Liver (tissue), 9 donors: ENCODE measurements around the gene SLC16A9. TPM values are rescaled to one million over a fixed set of nuclear protein-coding genes. Genes with fewer than 3 reads are reported as not detected.

Source experiments
- DNase-seq: peaks from one replicate; pipeline ENCODE4 v3.0.0-alpha.2; 2017; ENCODE audit warnings: low spot score
- H3K27ac ChIP-seq, 2 donors: one replicate each; pipeline ENCODE4 v1.7.0; 2013; ENCODE audit warnings: inconsistent platforms in 2 of 2, low read length in 2 of 2, control low read depth in 1 of 2, low read depth in 1 of 2, mild to moderate bottlenecking in 1 of 2
- H3K27me3 ChIP-seq, 4 donors: one replicate each; pipeline versions ENCODE4 v1.6.1 to v1.7.0; 2013; ENCODE audit warnings: low read length in 3 of 4, inconsistent platforms in 1 of 4, mild to moderate bottlenecking in 1 of 4, moderate library complexity in 1 of 4; ENCODE audit not compliant: control insufficient read depth in 4 of 4, insufficient read depth in 4 of 4
- H3K36me3 ChIP-seq, 4 donors: one replicate each; pipeline versions ENCODE4 v1.6.1 to v1.7.0; 2013; ENCODE audit warnings: low read length in 3 of 4, mild to moderate bottlenecking in 3 of 4, low read depth in 1 of 4, moderate library complexity in 1 of 4; ENCODE audit not compliant: control insufficient read depth in 4 of 4, insufficient read depth in 3 of 4
- H3K4me1 ChIP-seq, 4 donors: one replicate each; pipeline versions ENCODE4 v1.6.1 to v1.7.0; 2013; ENCODE audit warnings: low read length in 3 of 4, mild to moderate bottlenecking in 3 of 4, moderate library complexity in 1 of 4; ENCODE audit not compliant: control insufficient read depth in 4 of 4, insufficient read depth in 4 of 4
- H3K4me3 ChIP-seq, 3 donors: one replicate each; pipeline versions ENCODE4 v1.6.1 to v1.7.0; 2013; ENCODE audit warnings: low read length in 3 of 3, control low read depth in 1 of 3, low read depth in 1 of 3, mild to moderate bottlenecking in 1 of 3
- H3K9ac ChIP-seq, 2 donors: one replicate each; pipeline ENCODE4 v1.7.0; 2013; ENCODE audit warnings: low read length in 2 of 2, mild to moderate bottlenecking in 2 of 2, moderate library complexity in 2 of 2, control low read depth in 1 of 2, low read depth in 1 of 2
- H3K9me3 ChIP-seq, 4 donors: one replicate each; pipeline versions ENCODE4 v1.6.1 to v1.7.0; 2013; ENCODE audit warnings: low read length in 3 of 4; ENCODE audit not compliant: control insufficient read depth in 4 of 4
- EGR1 ChIP-seq, 2 donors: IDR thresholded peaks; 2 replicates each; pipeline ENCODE4 v1.6.1; 2016 to 2018; ENCODE audit warnings: antibody characterized with exemption in 2 of 2, low read depth in 2 of 2
- FOXA1 ChIP-seq: IDR thresholded peaks from 2 replicates; pipeline ENCODE4 v1.6.1; 2016; ENCODE audit warnings: antibody characterized with exemption
- FOXA2 ChIP-seq: IDR thresholded peaks from 2 replicates; pipeline ENCODE4 v1.6.1; 2016; ENCODE audit warnings: antibody characterized with exemption
- GABPA ChIP-seq, 2 donors: IDR thresholded peaks in 1 of 2; conservative IDR thresholded peaks in 1 of 2; 2 replicates each; pipeline ENCODE4 v1.6.1; 2016; ENCODE audit warnings: antibody characterized with exemption in 2 of 2, mild to moderate bottlenecking in 1 of 2, moderate library complexity in 1 of 2
- HNF4A ChIP-seq, 2 donors: conservative IDR thresholded peaks; 2 replicates each; pipeline ENCODE4 v1.6.1; 2016; ENCODE audit warnings: antibody characterized with exemption in 2 of 2, mild to moderate bottlenecking in 2 of 2
- HNF4G ChIP-seq: IDR thresholded peaks from 2 replicates; pipeline ENCODE4 v1.6.1; 2016; ENCODE audit warnings: antibody characterized with exemption
- JUND ChIP-seq, 2 donors: IDR thresholded peaks; 2 replicates each; pipeline ENCODE4 v1.6.1; 2016; ENCODE audit warnings: antibody characterized with exemption in 2 of 2
- NR2F2 ChIP-seq: IDR thresholded peaks from 2 replicates; pipeline ENCODE4 v1.6.1; 2016; ENCODE audit warnings: antibody characterized with exemption
- RXRA ChIP-seq, 2 donors: IDR thresholded peaks; 2 replicates each; pipeline ENCODE4 v1.6.1; 2017 to 2018; ENCODE audit warnings: antibody characterized with exemption in 2 of 2, mild to moderate bottlenecking in 1 of 2
- SP1 ChIP-seq: IDR thresholded peaks from 2 replicates; pipeline ENCODE4 v1.6.1; 2018; ENCODE audit warnings: antibody characterized with exemption, mild to moderate bottlenecking
- TAF1 ChIP-seq: conservative IDR thresholded peaks from 2 replicates; pipeline ENCODE4 v1.6.1; 2016; ENCODE audit warnings: antibody characterized with exemption, mild to moderate bottlenecking
- YY1 ChIP-seq: IDR thresholded peaks from 2 replicates; pipeline ENCODE4 v1.6.1; 2016; ENCODE audit warnings: antibody characterized with exemption, mild to moderate bottlenecking
- WGBS: extraction: QIAGEN DNeasy Blood & Tissue Kit; methylation state at CpG from one replicate; pipeline ENCODE4 v1.1.7; 2013; 5-methylcytosine and 5-hydroxymethylcytosine counted together
- polyA plus RNA-seq, 2 donors: library from polyadenylated mRNA; stranded (reverse) in 1 of 2; unstranded in 1 of 2; fragments of 200-250 nt in 1 of 2; fragments of >200 nt in 1 of 2; fragmentation: Nextera tagmentation in 1 of 2; extraction: Ambion mirVana in 1 of 2; gene quantifications; one replicate each; pipeline versions ENCODE4 v1.2.1 to v1.2.3, GENCODE V29; 2013 to 2015
- total RNA-seq, 2 donors: library from RNA; depleted of rRNA; stranded (reverse); fragments of >200 nt; gene quantifications; one replicate each; pipeline ENCODE4 v1.2.3, GENCODE V29; 2014
- TF ChIP-seq, protein P1 (sequence below): IDR thresholded peaks from 2 replicates; pipeline ENCODE4 v1.6.1; 2016; ENCODE audit warnings: antibody characterized with exemption, mild to moderate bottlenecking
- TF ChIP-seq, protein P2 (sequence below): IDR thresholded peaks from 2 replicates; pipeline ENCODE4 v1.6.1; 2016; ENCODE audit warnings: antibody characterized with exemption
- TF ChIP-seq, protein P3 (sequence below): fragments of 150-350 bp; IDR thresholded peaks from 2 replicates; pipeline ENCODE4 v1.5.1; 2017; ENCODE audit warnings: improper control_type of control experiment, low read depth, low read length; ENCODE audit not compliant: missing input control
- donor health status: healthy.
- donor health status: healthy.
- donor health status: healthy.
- donor health status: healthy.
- donor health status: healthy.

Gene SLC16A9
- total and polyA plus RNA-seq, 4 donors = 0.18 to 9.3 (median 0.59) TPM

DNA sequence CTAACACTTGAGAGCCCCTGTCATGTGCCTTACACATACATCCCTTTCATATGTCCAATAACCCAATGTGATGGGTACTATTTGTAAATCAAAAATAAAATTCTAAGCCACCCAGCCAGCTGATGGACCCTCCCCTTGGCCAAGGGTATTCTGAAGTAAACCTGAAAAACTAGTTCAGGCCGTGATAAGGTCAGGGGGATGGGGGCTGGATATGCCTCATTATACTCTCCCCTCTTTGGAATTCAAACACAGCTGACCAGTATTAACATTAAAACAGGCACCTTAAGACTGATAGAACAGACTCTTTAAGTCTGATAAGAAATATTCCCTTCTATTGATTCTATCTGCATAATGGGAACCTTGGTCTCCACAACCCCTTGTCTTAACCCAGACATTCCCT, 51.9 kb downstream of the SLC16A9 start:
- Histone ChIP-seq H3K9ac (no peak overlapping the region), H3K9me3 (no peaks in the 10 kb centered on the region), H3K27me3 (no peaks in the 10 kb centered on the region), H3K27ac (no peak overlapping the region), H3K4me3 (no peak overlapping the region), H3K4me1 (peaks cover 0 to 3% (median 0%) of the 10 kb centered on the region in 4 donors), H3K36me3 (no peaks in the 10 kb centered on the region)
- WGBS = 92% methylated on average over 1 of the region's 1 CpG
- TF ChIP-seq, protein P1, sequence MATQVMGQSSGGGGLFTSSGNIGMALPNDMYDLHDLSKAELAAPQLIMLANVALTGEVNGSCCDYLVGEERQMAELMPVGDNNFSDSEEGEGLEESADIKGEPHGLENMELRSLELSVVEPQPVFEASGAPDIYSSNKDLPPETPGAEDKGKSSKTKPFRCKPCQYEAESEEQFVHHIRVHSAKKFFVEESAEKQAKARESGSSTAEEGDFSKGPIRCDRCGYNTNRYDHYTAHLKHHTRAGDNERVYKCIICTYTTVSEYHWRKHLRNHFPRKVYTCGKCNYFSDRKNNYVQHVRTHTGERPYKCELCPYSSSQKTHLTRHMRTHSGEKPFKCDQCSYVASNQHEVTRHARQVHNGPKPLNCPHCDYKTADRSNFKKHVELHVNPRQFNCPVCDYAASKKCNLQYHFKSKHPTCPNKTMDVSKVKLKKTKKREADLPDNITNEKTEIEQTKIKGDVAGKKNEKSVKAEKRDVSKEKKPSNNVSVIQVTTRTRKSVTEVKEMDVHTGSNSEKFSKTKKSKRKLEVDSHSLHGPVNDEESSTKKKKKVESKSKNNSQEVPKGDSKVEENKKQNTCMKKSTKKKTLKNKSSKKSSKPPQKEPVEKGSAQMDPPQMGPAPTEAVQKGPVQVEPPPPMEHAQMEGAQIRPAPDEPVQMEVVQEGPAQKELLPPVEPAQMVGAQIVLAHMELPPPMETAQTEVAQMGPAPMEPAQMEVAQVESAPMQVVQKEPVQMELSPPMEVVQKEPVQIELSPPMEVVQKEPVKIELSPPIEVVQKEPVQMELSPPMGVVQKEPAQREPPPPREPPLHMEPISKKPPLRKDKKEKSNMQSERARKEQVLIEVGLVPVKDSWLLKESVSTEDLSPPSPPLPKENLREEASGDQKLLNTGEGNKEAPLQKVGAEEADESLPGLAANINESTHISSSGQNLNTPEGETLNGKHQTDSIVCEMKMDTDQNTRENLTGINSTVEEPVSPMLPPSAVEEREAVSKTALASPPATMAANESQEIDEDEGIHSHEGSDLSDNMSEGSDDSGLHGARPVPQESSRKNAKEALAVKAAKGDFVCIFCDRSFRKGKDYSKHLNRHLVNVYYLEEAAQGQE = no peak
- TF ChIP-seq EGR1 (IDR thresholded peaks at IDR 0.05; ENCODE audit: low read depth in 2 of 2) = no peak
- DNase-seq = no peak

DNA sequence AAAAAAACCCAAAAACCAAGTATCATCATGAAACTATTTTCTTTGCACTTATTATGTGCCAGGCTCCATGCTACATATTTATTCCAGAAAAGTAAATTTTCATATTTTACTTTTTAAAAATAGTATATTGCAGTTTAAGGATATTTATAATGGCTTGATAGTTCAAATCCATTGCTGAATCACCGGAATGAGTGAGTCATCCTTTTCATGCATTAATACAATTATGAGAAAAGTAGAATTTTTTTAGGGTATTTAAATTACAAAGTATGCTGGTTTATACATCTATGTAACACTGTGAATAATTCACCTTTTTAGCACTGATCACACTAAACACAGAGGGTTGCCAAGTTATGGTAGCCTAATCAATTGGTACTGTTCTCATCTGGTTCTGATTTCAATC, 54.3 kb downstream of the SLC16A9 start:
- no peaks in the 10 kb centered on the region for H3K27me3 ChIP-seq
- WGBS = 99% methylated on average over 1 of the region's 1 CpG
- no peak overlapping the region for H3K27ac ChIP-seq
- TF ChIP-seq FOXA2 = no peak
- TF ChIP-seq SP1 = no peak
- TF ChIP-seq HNF4A (conservative IDR thresholded peaks at IDR 0.05) = no peak
- TF ChIP-seq, protein P1 = no peak
- no peak for TF ChIP-seq TAF1
- TF ChIP-seq RXRA (IDR thresholded peaks at IDR 0.05) = no peak
- TF ChIP-seq, protein P2, sequence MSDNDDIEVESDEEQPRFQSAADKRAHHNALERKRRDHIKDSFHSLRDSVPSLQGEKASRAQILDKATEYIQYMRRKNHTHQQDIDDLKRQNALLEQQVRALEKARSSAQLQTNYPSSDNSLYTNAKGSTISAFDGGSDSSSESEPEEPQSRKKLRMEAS = no peak
- no peaks in the 10 kb centered on the region for H3K36me3 ChIP-seq
- H3K4me1 ChIP-seq = peaks cover 0 to 3% (median 0%) of the 10 kb centered on the region in 4 donors
- DNase-seq = no peak
- no peaks in the 10 kb centered on the region for H3K9me3 ChIP-seq
- no peak overlapping the region for H3K4me3 ChIP-seq
- no peak overlapping the region for H3K9ac ChIP-seq

DNA sequence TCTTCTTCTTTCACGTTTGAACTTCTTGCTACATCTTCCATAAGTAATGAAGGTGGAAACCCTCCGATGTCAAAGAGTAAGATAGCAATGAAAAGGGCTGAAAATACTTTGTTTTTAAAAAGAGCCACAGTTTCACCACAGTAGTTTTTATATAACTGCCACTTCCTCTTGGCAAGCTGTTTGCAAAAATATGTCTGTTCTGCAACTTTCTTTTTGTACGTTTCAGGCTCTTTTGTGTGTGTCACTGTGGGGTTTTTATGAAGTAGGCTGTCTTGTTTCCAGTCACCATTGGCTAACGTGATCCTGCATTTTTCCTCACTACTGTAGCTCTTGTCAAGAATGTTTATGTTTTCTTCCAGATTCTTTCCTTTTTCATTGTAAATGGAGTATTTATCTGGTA, 55.6 kb downstream of the SLC16A9 start:
- H3K27me3 ChIP-seq = no peaks in the 10 kb centered on the region
- no peak overlapping the region for H3K4me3 ChIP-seq
- peaks cover 0 to 3% (median 0%) of the 10 kb centered on the region in 4 donors for H3K4me1 ChIP-seq
- no peak overlapping the region for H3K9ac ChIP-seq
- no peaks in the 10 kb centered on the region for H3K36me3 ChIP-seq
- 54% methylated on average over 4 of the region's 4 CpGs for whole genome bisulfite sequencing
- H3K9me3 ChIP-seq = no peaks in the 10 kb centered on the region
- H3K27ac ChIP-seq = peak overlapping the region in 1 of 2 donors; percentile 9
- no peak for DNase-seq
- TF ChIP-seq JUND (IDR thresholded peaks at IDR 0.05) (no peak), TAF1 (no peak), FOXA2 (no peak), EGR1 (IDR thresholded peaks at IDR 0.05; ENCODE audit: low read depth in 2 of 2) (no peak), HNF4A (conservative IDR thresholded peaks at IDR 0.05) (no peak), NR2F2 (no peak), GABPA (IDR thresholded peaks at IDR 0.05 in 1 of 2, conservative IDR thresholded peaks at IDR 0.05 in 1 of 2) (no peak), RXRA (IDR thresholded peaks at IDR 0.05) (no peak), HNF4G (no peak), FOXA1 (no peak), YY1 (no peak), SP1 (no peak)
- TF ChIP-seq, protein P3, sequence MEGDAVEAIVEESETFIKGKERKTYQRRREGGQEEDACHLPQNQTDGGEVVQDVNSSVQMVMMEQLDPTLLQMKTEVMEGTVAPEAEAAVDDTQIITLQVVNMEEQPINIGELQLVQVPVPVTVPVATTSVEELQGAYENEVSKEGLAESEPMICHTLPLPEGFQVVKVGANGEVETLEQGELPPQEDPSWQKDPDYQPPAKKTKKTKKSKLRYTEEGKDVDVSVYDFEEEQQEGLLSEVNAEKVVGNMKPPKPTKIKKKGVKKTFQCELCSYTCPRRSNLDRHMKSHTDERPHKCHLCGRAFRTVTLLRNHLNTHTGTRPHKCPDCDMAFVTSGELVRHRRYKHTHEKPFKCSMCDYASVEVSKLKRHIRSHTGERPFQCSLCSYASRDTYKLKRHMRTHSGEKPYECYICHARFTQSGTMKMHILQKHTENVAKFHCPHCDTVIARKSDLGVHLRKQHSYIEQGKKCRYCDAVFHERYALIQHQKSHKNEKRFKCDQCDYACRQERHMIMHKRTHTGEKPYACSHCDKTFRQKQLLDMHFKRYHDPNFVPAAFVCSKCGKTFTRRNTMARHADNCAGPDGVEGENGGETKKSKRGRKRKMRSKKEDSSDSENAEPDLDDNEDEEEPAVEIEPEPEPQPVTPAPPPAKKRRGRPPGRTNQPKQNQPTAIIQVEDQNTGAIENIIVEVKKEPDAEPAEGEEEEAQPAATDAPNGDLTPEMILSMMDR = no peak
- TF ChIP-seq, protein P2 = no peak
